Activated B cell treated with CpG ODN at 0.5 μM for 24 hours (primary cell): ENCODE results near the gene CASZ1. TPM values are rescaled to one million over a fixed set of nuclear protein-coding genes. Genes with fewer than 3 reads are reported as not detected.

Experiments
- ATAC-seq: fragments of 200-7000 bp; cut with Tn5 transposase; one replicate; pipeline ENCODE4 v1.10.0; 2021; ENCODE audit warnings: low read depth, mild to moderate bottlenecking, moderate library complexity
- CTCF ChIA-PET: fragments of 350-600 bp; sonication (Branson Sonifier 250); formaldehyde crosslinking; loops from one replicate; lab custom pipeline; 2021; ENCODE audit warnings: antibody characterized with exemption; lab: Charles Lee
- POLR2A ChIA-PET: fragments of 350-600 bp; sonication (Branson Sonifier 250); formaldehyde crosslinking; loops from one replicate; lab custom pipeline; 2021; ENCODE audit warnings: antibody characterized with exemption; lab: Charles Lee
- DNase-seq: peaks from one replicate; pipeline ENCODE4 v3.0.0; 2022
- H3K27ac Mint-ChIP-seq: one replicate; pipeline ENCODE4 v1.8.0; 2020; ENCODE audit warnings: mixed read lengths
- H3K27me3 Mint-ChIP-seq: one replicate; pipeline ENCODE4 v1.8.0; 2021; ENCODE audit warnings: mixed read lengths
- H3K36me3 Mint-ChIP-seq: one replicate; pipeline ENCODE4 v1.8.0; 2021; ENCODE audit warnings: low read depth, mixed read lengths
- H3K4me1 Mint-ChIP-seq: one replicate; pipeline ENCODE4 v1.8.0; 2021; ENCODE audit warnings: mixed read lengths
- H3K4me3 Mint-ChIP-seq: one replicate; pipeline ENCODE4 v1.8.0; 2020; ENCODE audit warnings: mild to moderate bottlenecking, mixed read lengths
- H3K9me3 Mint-ChIP-seq: one replicate; pipeline ENCODE4 v1.8.0; 2020; ENCODE audit warnings: mixed read lengths
- CTCF ChIP-seq: fragments of 200-600 bp; IDR thresholded peaks from one replicate; pipeline ENCODE4 v1.8.0; 2022; ENCODE audit warnings: antibody characterized with exemption, mild to moderate bottlenecking
- intact Hi-C: fragments of 100-400 bp; cut with micrococcal nuclease; formaldehyde crosslinking; loops from one replicate; pipeline ENCODE4 v1.15.1; 2024
- total RNA-seq: library from RNA; stranded (reverse); gene quantifications from 2 replicates; pipeline ENCODE4 v1.2.3, GENCODE V29; 2022

The CASZ1 gene
- total RNA-seq, 1 donor from 2014 or later, result 35.6 TPM

GRCh38 chr1:10647414-10648170, 148.9 kb downstream of the CASZ1 start:
- POLR2A ChIA-PET, result interaction anchor here (0.6 kb wide), 1 partner anchor 1411 kb away, joined by 6 read pairs; no protein-coding TSS in a partner anchor
- Mint-ChIP-seq H3K27ac (no peak overlapping the region), H3K4me1 (no peaks in the 10 kb centered on the region), H3K9me3 (no peaks in the 10 kb centered on the region), H3K27me3 (no peaks in the 10 kb centered on the region), H3K4me3 (no peak overlapping the region), H3K36me3 (peaks cover 37% of the 10 kb centered on the region)
- DNase-seq (no peak), ATAC-seq (no peak)
- CTCF ChIA-PET, result no interaction called here
- intact Hi-C loops, result no loop called here
- no peak for TF ChIP-seq CTCF

GRCh38 chr1:10646347-10646861, 150.0 kb downstream of the CASZ1 start:
- Mint-ChIP-seq H3K4me3 (no peak overlapping the region), H3K27ac (no peak overlapping the region), H3K9me3 (no peaks in the 10 kb centered on the region), H3K27me3 (no peaks in the 10 kb centered on the region), H3K4me1 (no peaks in the 10 kb centered on the region), H3K36me3 (peaks cover 39% of the 10 kb centered on the region)
- DNase-seq (no peak), ATAC-seq (no peak)
- CTCF ChIA-PET, result no interaction called here
- POLR2A ChIA-PET, result no interaction called here
- intact Hi-C loops, result no loop called here
- TF ChIP-seq CTCF, result no peak

- Mint-ChIP-seq H3K4me1 (no peaks in the 10 kb centered on the region), H3K27me3 (no peaks in the 10 kb centered on the region), H3K4me3 (no peak overlapping the region), H3K27ac (no peak overlapping the region), H3K9me3 (no peaks in the 10 kb centered on the region), H3K36me3 (peaks cover 49% of the 10 kb centered on the region)
- ChIA-PET POLR2A (no interaction called here), CTCF (no interaction called here)
- intact Hi-C loops, result no loop called here
- ATAC-seq (no peak), DNase-seq (no peak)
- TF ChIP-seq CTCF, result no peak
These were observed 151.9 kb downstream of the CASZ1 start for GRCh38 chr1:10644307-10645128.

- ChIA-PET CTCF (no interaction called here), POLR2A (no interaction called here)
- no peaks in the 10 kb centered on the region for H3K4me1 Mint-ChIP-seq
- H3K9me3 Mint-ChIP-seq, result no peaks in the 10 kb centered on the region
- ATAC-seq (no peak), DNase-seq (no peak)
- peaks cover 51% of the 10 kb centered on the region for H3K36me3 Mint-ChIP-seq
- no peak overlapping the region for H3K4me3 Mint-ChIP-seq
- no peak for TF ChIP-seq CTCF
- no peaks in the 10 kb centered on the region for H3K27me3 Mint-ChIP-seq
- intact Hi-C loops, result no loop called here
- no peak overlapping the region for H3K27ac Mint-ChIP-seq
These were observed 152.7 kb downstream of the CASZ1 start for GRCh38 chr1:10643607-10644306.
